PC-3 (cell line): Measurements from ENCODE around the gene LYPD3.

Experiments
- EZH2phosphoT487 ChIP-seq: fragments of 300-600 bp; sonication (generic); IDR thresholded peaks from 2 replicates; pipeline ENCODE4 v1.6.1; 2018; ENCODE audit warnings: mild to moderate bottlenecking, antibody characterized with exemption, low read length, borderline replicate concordance
- TF ChIP-seq, protein P1 (sequence below): fragments of 300-600 bp; sonication (generic); conservative IDR thresholded peaks from 2 replicates; pipeline ENCODE4 v1.5.1; 2017; ENCODE audit warnings: antibody characterized with exemption, low read depth, mild to moderate bottlenecking, low read length

DNA sequence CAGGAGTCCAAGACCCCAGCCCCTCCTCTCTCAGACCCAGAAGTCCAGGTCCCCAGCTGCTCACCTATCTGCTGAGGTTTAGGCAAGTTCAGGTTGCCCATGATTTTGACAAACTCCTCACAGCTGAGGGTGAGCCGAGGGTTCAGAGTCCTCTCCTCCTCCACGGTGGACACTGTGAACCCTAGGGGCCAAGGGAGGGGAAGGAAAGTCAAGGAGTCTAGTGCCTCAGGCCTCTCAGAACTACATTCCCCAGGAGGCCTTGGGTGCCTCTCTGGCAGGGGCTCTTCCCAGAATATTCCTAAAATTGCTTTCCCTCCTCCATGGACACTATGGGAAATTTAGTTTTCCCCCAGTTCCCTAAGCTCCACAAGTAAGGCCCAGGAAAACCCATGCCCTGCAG is 42.5 kb upstream of the LYPD3 start:
- TF ChIP-seq, protein P1, sequence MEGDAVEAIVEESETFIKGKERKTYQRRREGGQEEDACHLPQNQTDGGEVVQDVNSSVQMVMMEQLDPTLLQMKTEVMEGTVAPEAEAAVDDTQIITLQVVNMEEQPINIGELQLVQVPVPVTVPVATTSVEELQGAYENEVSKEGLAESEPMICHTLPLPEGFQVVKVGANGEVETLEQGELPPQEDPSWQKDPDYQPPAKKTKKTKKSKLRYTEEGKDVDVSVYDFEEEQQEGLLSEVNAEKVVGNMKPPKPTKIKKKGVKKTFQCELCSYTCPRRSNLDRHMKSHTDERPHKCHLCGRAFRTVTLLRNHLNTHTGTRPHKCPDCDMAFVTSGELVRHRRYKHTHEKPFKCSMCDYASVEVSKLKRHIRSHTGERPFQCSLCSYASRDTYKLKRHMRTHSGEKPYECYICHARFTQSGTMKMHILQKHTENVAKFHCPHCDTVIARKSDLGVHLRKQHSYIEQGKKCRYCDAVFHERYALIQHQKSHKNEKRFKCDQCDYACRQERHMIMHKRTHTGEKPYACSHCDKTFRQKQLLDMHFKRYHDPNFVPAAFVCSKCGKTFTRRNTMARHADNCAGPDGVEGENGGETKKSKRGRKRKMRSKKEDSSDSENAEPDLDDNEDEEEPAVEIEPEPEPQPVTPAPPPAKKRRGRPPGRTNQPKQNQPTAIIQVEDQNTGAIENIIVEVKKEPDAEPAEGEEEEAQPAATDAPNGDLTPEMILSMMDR = no peak
- TF ChIP-seq EZH2phosphoT487 = no peak
